HG03571 (cell line): ENCODE measurements around the gene BRMS1.
"Not testable (repeated sequence)": the region's sequence is repeated elsewhere in the genome, so short reads cannot be mapped to it uniquely, and the experiment has no call there.

Source experiments
- ATAC-seq: cut with Tn5 transposase; IDR thresholded peaks from one replicate; pipeline ENCODE4 v1.9.1; 2021; ENCODE audit not compliant: unreplicated experiment

The BRMS1 gene

DNA sequence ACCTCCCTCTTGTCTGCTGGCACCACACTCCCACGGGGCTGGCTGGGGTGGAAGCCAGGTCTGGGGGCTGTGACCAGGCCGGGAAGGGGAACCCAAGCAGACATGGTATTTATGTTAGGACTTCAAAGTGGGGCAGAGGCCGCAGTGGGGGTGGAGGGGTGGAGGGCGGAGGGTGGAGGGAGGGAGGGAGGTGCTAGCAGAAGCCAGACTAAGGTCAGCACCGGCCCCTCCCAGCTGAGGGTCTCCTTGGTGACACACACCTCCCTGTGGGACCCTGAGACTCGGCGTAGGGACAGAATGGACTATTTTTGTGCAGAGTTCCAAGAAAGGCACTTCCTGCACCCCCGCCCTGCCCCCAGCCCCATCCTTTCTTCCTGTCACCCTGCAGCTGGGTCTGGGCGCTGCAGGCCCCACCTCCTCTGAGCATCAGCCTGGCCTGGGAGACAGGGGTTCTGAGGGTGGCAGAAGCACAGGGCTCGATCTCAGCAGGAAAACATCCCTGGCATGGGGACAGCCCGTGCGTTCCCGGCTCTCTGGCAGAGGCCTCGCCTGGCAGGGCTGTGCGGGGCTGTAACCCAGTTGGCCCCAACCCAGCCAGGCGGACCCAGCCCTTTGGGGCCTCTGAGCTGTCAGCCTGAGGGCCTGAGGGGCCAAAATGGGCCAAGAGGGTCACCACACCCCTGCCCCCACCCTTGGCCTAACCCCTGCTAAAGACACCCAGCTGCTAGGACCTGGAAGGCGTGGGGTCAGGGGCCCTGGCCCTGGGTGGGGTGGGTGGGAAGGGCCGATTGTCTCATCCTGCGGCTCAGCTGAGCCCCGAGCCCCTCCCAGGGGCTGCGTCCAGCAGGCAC, 18.4 kb downstream of the BRMS1 start:
- ATAC-seq, result no peak

DNA sequence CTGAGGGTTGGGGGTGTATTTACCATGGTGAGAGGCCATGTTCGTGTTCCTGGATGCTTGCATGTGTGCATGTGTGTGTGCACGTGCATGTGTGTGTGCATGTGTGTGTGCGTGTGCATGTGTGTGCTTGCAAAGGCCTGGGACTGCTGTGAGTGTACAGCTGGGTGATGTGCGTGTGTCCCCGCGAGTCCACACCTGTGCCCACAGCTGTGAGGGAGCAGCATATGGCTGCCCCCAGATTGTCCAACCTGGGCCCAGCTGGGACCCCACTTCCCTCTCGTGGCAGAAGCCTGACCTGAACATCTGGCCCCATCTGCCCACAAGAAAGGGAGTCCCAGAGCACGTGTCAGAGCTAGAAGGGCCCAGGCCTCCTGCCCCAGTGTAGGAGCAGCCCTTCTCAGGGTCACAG, 19.6 kb downstream of the BRMS1 start:
- no peak for ATAC-seq

DNA sequence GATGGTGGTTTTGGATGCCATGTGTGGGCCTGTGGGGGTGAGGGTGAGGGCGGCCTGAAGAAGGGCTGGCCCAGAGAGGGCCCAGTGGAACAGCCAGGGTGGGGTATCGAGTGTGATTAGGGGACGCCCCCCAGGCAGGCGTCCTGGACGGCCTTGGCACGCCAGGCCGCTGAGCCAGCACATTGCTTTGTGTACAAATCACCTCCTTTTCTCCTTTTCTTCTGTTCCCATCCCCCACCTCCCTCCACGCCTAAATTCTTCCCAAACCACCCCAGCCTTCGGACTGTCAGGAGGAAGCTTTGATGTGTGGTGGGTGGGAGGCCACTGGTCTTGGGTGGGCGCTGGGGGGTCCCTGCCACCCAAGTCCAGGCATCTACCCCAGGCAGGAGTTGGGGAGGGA, 20.2 kb downstream of the BRMS1 start:
- ATAC-seq, result no peak

DNA sequence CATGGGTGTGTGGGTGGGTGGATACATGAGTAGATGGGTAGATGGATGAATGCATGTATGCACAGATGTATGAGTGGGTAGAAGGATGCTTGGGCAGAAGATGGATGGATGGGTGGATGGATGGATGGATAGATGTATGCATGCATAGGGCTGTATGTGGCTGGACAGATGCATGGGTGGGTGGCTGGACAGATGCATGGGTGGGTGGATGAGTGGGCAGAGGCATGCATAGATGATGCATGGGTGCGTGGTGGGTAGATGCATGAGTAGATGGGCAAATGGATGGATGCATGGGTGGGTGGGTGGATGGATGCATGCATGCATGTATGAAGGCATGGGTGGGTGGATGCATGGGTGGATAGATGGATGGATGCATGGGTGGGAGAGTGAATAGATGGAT, 21.2 kb downstream of the BRMS1 start:
- no peak for ATAC-seq

DNA sequence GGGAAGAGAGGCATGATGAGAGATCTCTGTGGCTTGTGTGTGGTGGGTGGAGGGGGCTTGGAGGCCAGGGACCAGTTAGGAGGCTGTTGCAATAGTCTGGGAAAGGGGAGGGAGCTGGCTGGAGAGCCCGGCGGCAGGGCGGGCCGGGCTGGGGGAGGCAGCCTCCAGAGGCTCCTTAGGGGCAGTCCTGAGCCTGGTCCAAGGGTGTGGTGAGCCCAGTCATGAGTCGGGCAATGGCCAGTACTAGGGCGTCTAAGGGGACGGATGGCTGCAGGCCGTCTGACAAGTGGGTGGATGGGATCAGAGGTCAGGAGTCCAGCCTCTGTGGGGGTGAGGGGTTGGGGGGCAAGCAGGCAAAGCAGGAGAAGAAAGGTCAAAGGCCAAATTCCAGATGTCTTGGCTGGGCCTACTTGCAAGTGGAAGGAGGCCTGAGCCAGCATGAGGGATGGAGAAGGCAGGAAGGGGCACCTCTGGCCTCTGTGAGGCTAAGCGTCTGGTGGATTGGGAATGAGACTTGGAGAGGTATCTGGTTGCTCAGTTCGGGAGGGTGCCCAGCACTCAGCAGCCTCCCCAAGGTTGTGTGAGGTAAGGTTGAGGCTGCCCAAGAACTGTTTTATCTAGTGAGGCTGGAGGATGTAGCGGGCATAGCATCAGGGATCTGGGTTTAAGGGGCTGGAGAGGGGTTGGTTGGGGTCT, 22.0 kb downstream of the BRMS1 start:
- no peak for ATAC-seq

DNA sequence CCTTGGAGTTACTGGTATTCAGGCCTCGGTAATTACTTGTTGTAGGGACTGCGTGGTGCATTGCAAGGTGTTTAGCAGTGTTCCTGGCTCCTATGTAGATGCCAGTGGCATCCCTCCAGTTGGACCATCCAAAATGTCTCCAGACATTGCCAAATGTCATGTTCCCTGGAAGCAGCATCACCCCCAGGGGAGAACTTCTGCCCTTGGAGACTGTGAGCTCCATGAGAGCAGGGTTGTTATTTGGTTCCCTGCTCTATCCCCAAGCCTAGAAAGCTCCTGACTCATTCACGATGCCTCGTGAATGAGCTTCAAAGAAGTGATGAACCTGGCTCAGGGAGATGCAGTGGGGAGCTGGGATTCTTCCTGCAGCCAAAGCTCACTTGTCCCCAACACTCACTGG, 23.3 kb downstream of the BRMS1 start:
- no peak for ATAC-seq

DNA sequence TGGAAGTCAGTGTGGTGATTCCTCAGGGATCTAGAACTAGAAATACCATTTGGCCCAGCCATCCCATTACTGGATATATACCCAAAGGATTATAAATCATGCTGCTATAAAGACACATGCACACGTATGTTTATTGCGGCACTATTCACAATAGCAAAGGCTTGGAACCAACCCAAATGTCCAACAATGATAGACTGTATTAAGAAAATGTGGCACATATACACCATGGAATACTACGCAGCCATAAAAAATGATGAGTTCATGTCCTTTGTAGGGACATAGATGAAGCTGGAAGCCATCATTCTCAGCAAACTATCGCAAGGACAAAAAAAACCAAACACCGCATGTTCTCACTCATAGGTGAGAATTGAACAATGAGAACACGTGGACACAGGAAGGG, 24.2 kb downstream of the BRMS1 start:
- ATAC-seq, result not testable (repeated sequence)

DNA sequence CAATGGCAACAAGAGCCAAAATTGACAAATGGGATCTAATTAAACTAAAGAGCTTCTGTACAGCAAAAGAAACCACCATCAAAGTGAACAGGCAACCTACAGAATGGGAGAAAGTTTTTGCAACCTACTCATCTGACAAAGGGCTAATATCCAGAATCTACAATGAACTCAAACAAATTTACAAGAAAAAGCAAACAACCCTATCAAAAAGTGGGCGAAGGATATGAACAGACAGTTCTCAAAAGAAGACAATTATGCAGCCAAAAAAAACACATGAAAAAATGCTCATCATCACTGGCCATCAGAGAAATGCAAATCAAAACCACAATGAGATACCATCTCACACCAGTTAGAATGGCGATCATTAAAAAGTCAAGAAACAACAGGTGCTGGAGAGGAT, 24.6 kb downstream of the BRMS1 start:
- not testable (repeated sequence) for ATAC-seq

DNA sequence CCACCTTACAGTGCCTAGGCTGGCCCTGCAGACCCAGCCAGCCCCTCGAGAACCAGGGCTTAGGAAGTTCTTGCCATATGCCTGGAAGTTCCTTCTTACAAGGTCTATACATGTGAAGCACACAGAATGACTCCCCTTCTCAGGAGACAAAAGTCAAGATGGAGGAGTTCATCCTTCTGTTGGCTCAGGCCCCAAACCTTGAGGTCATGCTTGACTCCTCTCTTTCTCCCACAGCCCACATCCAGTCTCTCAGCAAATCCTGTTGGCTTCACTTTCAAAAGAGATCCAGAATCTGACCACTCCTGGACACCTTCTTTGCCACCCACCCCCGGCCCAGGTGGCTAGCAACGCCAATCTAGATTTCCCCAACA, 26.3 kb downstream of the BRMS1 start:
- ATAC-seq, result no peak

DNA sequence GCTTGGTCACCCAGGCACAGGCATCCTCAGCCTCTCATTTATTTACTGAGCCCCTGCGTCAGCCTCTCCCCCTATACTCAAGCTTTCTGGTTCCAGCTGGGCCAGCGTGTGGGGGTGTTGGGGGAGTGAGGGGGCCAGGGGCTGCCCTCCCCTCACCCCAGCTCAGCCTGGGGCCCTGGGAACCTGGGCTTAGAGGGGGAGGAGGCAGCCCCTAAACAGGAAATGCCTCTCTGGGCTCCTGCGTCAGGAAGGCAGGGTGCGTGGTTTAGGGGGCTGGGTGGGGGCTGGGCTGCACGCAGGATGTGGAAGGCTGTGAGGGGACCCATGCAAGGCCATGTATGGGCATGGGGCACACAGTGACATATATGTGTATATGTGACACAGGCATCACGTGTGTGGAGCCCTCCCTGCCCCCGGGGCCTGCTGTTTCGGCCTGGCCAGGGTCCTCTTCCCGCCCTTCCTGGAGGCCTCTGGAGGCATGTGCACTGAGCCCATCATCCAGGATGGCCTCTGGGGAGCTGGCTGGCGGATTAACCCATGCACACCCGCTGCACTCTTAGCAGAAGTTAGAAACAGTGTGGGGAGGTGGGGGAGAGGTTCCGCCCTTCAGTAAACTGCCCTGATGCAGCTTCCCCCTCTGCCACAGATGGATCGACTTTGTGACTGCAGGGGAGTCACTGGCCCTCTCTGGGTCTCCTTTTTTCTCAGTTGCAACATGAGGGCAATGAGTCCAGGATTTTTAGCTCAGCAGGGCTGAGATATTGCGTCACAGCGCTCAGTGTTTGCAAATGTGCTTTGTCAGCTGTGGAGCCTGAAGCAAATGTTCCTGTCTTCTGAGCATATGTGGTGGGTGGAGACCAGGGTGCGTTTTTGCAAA, 26.9 kb downstream of the BRMS1 start:
- ATAC-seq, result no peak

DNA sequence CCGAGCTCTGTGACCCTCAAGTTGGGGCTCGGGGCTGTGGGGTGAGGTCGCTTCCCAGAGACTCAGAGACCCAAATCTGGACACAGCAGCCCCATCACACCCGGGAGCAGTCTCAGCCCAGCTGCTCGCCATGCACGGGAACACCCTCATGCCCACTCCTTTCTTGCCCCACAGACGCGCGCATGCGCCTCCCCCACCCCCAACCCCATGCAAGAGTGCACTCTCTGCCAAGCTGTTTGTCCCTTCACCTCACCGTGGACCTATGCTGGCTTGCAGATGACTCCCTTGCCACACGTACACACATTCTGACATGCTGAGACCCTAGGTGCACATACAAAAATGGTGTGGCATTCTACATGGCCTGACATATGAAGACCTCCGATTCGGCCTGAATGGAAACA, 27.6 kb downstream of the BRMS1 start:
- ATAC-seq, result no peak

DNA sequence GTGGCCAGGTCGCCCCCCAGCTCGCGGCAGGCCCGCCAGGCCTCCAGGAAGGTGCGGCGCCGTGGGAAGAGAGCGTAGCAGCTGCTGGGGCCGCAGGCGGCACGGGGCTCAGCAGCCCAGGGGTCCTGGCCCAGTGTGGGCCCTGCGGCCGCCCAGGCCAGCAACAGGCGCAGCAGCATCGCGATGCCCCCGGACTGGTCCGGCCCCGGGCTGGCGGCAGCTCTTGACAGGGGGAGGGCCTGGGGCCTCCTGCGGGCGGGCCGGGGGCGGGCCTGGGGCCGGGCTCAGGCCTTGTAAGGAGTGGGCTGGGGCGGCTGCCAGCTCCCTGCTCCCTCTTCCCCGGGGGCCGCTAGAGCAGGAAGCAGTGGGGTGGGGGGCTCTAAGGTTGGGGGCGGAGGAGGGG, 28.1 kb downstream of the BRMS1 start, which contains the start of gene CD248:
Gene CD248, minus strand, starts transcription at position 196 of the 403 bp plus-strand sequence. Its CDS starts 17 bp downstream, at position 179.
- ATAC-seq, result no peak

DNA sequence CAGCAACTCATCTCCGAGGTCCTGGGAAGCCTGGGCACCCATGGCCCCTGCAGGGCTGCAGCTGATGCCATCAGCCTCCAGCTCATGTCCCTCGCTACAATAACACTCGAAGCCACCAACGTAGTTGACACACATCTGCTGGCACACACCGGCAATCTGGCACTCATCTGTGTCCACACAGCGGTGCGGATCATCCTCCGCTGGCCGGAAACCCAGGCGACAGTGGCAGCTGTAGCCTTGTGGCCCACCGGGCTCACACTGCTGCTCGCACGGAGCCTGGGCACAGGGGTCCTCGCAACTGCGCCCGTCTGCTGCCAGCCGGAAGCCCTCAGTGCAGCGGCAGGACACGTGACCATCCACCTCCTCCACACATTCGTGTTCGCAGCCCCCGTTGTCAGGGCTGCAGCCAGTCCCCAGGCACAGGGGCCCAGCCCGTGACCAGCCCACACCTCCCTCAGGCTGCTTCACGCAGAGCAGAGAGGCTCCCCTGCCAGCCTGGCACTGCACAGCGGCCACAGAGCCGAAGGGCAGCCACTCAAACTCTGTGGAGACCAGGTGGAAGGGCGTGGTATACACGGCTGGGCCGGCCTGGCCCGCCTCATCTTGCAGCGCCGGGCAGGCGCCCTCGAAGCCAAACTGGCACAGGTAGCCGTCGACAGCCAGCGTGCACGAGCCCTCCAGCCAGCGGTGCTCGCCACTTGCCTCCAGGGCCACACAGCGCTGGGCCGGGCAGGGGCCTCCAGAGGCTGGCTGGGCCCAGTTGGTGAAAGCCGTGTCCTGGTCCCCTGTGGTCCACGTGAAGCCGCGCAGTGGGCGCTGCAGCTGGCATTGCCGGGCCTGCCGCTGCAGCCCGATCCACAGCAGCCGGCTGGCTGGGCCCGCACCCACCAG, 28.7 kb downstream of the BRMS1 start:
- ATAC-seq, result no peak

DNA sequence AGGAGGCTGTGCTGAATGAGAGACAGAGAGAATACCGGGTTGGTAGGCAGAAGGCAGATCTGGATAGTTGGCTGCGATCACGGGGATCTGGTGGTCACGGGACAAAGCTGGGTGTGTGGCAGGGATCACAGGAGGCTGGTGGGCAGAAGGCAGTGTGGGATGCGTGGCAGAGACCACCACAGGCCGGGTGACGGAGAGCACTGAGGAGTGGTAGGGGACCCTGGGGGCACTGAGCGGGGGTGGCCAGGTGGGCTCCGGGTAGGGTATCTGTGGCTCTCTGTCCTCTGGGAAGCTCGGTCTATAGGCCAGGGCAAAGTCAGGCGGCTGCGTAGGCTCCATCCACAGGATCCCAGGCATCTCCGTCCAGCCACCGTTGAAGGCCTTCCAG, 29.4 kb downstream of the BRMS1 start:
- no peak for ATAC-seq

DNA sequence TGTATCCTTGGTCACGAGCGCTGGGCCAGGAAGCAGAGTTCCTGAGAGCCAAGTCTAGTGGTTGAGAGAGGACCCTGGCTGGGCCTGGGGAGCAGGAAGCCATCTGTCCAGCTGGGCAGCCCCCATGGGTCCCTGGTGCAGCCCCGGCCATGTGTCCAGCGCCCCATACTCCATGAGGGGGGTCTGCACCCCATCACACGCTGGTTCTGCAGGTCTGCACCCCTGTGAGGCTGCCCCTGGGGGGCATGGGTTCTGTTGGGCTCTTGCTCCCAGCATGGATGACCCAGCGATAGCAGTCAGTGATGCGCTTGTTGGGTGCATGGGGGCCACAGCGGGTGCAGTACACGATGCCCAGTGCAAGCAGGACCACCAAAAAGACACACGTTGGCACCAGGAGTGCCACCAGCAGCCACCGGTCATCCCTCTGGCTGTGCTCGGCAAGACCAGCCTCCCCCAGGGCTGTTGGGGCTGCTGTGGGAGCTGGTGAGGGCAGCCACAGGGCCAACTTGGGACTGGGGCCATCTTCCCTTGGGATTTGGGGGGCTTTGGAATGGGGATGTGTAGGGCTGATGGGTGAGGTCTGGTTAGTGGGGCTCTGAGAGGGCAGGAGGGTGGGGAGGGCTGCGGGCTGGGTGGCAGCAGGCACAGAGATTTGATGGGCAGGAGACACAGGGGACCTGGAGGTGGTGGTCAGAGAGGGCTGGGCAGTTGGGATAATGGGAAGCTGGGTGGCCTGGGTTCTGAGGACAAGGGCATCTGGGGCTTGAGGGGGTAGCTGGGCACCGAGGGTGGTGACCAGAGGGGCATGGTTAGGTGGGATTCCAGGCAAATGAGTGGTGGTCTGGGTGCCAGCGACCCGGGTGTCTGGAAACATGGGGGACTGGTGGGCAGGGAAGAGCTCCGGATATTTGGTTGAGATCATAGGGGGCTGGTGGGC, 30.1 kb downstream of the BRMS1 start:
- no peak for ATAC-seq

DNA sequence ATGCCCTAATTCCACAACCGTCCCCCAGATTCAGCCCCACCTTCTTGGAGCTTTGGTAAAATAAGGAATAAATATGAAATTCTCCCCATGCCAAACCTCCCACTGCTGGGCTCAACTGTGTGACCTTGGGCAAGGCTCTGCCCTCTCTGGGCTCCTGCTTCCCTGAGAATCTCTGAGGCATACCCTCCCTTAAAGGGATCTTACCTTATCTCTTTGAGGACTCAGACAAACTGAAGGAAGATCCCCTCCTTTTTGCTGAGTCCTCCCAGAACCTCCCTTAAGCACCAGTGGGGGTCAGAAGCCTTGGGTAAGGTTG, 30.8 kb downstream of the BRMS1 start:
- ATAC-seq, result no peak

DNA sequence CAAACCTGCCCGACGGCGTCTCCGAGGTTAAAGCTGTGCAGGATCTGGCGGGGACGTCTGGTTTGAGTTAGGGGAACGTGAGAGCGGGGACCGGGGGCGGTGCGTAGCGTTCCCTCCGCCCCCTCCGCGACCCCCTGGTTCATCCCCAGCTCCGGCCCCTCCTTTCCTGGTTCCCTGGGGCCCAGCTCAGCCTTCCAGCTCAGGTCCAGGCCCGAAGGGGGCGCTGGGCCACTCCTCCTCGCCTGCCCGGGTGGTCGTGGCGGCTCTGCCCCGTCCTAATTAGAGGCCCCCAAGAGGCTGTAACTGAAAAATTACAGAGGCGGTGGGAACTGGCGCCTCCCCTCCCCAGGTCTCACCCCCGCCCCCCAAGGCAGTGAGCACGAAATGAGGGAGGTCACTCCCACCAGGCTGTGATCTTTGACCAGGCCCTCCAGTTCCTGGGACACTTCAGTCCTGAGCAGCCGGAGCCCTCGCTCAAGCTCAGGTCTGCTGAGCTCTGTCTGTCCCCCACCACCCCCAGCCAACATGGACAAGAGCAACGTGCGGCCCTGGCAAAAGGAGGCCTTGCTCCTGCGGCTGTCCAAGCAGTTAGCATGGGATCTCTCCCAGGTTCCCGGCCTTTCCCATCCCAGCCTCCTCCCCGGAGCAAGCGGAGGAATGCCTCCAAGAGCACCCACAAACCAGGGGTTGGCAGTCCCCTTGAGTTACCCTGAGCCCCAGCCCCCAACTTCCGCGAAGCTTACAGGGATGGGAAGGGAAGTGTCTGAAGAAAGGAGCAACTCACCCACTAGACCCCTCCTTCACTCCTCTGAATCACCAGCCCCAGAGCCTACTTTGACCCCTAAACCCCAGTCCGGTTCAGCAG, 31.4 kb downstream of the BRMS1 start:
- no peak for ATAC-seq

DNA sequence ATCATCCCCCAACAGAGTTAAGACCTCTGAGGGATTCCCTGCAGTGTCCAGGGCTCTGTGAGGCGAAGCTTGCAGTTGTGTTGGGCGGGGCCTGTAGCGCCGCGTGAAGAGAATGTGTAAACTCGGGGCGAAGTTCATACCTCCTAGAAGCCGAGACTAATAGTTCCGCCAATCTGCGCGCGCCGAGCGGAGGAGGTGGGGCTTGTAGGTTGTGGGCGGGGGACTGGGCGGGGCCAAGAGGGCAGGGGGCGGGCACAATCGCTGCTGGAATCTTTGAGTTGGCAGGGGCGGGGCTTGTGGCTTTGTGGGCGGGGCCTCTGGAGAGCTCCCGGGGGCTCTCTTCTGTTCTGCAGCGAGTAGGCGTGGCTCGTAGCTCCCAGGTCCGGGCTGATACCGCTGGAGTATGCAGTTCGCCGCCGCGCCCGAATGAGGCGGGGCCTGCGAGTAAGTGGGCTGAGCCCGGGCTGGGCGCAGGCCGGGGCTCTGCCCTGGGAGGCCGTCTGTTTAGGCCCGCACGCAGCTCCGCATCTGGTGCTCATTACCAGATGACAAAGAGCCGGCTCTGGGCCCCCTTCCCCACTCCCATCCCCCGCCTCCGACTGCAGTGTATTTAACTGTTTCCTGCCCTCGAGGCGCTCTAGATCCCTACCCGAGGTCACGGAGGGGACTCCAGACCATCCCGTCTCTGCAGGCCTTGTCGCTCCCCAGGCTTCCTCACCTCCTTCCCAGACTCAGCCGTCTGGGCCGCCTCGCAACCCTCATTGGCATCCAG, 32.2 kb downstream of the BRMS1 start:
- peak; percentile 43 for ATAC-seq
